HEK293 (cell line): Measurements from ENCODE around the gene USH1G.

Experiments used
- CTCF ChIA-PET: fragments of 350-600 bp; formaldehyde crosslinking; extraction: SDS; loops from one replicate; lab custom pipeline; 2021; ENCODE audit warnings: antibody characterized with exemption; lab: Yijun Ruan, JAX
- POLR2A ChIA-PET: fragments of 300-600 bp; formaldehyde crosslinking; extraction: SDS; loops from one replicate; lab custom pipeline; 2020; ENCODE audit warnings: antibody characterized with exemption, inconsistent platforms; lab: Yijun Ruan, JAX
- H3K27ac ChIP-seq: fragments of 200-500 bp; sonication (Bioruptor generic); 2 replicates; pipeline ENCODE4 v1.5.1; 2014; ENCODE audit warnings: low read depth, low read length, control low read depth, inconsistent platforms; ENCODE audit errors: extremely low read depth
- H3K36me3 ChIP-seq, 2 experiments: fragments of 200-500 bp in 1 of 2; sonication (Bioruptor generic) in 1 of 2; 1 replicate in 1 of 2; 2 replicates in 1 of 2; pipeline ENCODE4 v1.5.1; 2014 to 2017; ENCODE audit warnings: inconsistent platforms in 2 of 2, low read length in 2 of 2; ENCODE audit not compliant: control insufficient read depth in 2 of 2, insufficient read depth in 1 of 2
- H3K4me1 ChIP-seq: fragments of 200-500 bp; sonication (Bioruptor generic); 2 replicates; pipeline ENCODE4 v1.5.1; 2014; ENCODE audit warnings: mild to moderate bottlenecking, low read length, inconsistent platforms; ENCODE audit not compliant: control insufficient read depth, insufficient read depth
- H3K4me3 ChIP-seq: 2 replicates; pipeline ENCODE4 v1.5.1; 2011; ENCODE audit warnings: low read depth, mild to moderate bottlenecking, control low read depth, low read length, moderate library complexity
- H3K9me3 ChIP-seq: fragments of 200-500 bp; sonication (Bioruptor generic); 2 replicates; pipeline ENCODE4 v1.5.1; 2014; ENCODE audit warnings: low read depth, low read length, inconsistent platforms; ENCODE audit not compliant: control insufficient read depth, insufficient read depth
- EGR2 ChIP-seq: fragments of 450-650 bp; formaldehyde crosslinking; IDR thresholded peaks from 2 replicates; pipeline ENCODE4 v1.5.1; 2016; ENCODE audit warnings: low read depth, missing biosample characterization, missing genetic modification characterization
- GLIS1 ChIP-seq: fragments of 450-650 bp; formaldehyde crosslinking; IDR thresholded peaks from 2 replicates; pipeline ENCODE4 v1.5.1; 2016; ENCODE audit warnings: missing biosample characterization, missing genetic modification characterization
- GLIS2 ChIP-seq: fragments of 450-650 bp; formaldehyde crosslinking; IDR thresholded peaks from 2 replicates; pipeline ENCODE4 v1.5.1; 2016; ENCODE audit warnings: missing biosample characterization, missing genetic modification characterization
- KLF1 ChIP-seq: fragments of 450-650 bp; formaldehyde crosslinking; IDR thresholded peaks from 2 replicates; pipeline ENCODE4 v1.5.1; 2016; ENCODE audit warnings: missing biosample characterization, missing genetic modification characterization
- KLF9 ChIP-seq: fragments of 450-650 bp; formaldehyde crosslinking; IDR thresholded peaks from 2 replicates; pipeline ENCODE4 v1.5.1; 2016; ENCODE audit warnings: missing biosample characterization, missing genetic modification characterization, low read depth
- PATZ1 ChIP-seq: fragments of 450-650 bp; formaldehyde crosslinking; IDR thresholded peaks from 2 replicates; pipeline ENCODE4 v1.5.1; 2016; ENCODE audit warnings: missing biosample characterization, missing genetic modification characterization
- SCRT1 ChIP-seq: fragments of 450-650 bp; formaldehyde crosslinking; IDR thresholded peaks from 2 replicates; pipeline ENCODE4 v1.5.1; 2016; ENCODE audit warnings: missing biosample characterization, missing genetic modification characterization, borderline replicate concordance
- SCRT2 ChIP-seq: fragments of 450-650 bp; formaldehyde crosslinking; IDR thresholded peaks from 2 replicates; pipeline ENCODE4 v1.5.1; 2016; ENCODE audit warnings: missing biosample characterization, missing genetic modification characterization
- SP2 ChIP-seq: fragments of 450-650 bp; formaldehyde crosslinking; IDR thresholded peaks from 2 replicates; pipeline ENCODE4 v1.5.1; 2016; ENCODE audit warnings: missing biosample characterization, missing genetic modification characterization
- WT1 ChIP-seq: fragments of 450-650 bp; formaldehyde crosslinking; IDR thresholded peaks from 2 replicates; pipeline ENCODE4 v1.5.1; 2016; ENCODE audit warnings: missing biosample characterization, missing genetic modification characterization
- ZBTB20 ChIP-seq: fragments of 450-650 bp; formaldehyde crosslinking; IDR thresholded peaks from 2 replicates; pipeline ENCODE4 v1.5.1; 2016; ENCODE audit warnings: missing biosample characterization, missing genetic modification characterization
- ZBTB48 ChIP-seq: fragments of 450-650 bp; formaldehyde crosslinking; IDR thresholded peaks from 2 replicates; pipeline ENCODE4 v1.5.1; 2016; ENCODE audit warnings: missing biosample characterization, missing genetic modification characterization
- ZBTB8A ChIP-seq: fragments of 450-650 bp; formaldehyde crosslinking; IDR thresholded peaks from 2 replicates; pipeline ENCODE4 v1.5.1; 2016; ENCODE audit warnings: missing biosample characterization, missing genetic modification characterization
- ZFHX2 ChIP-seq: fragments of 450-650 bp; formaldehyde crosslinking; conservative IDR thresholded peaks from 2 replicates; pipeline ENCODE4 v1.5.1; 2016; ENCODE audit warnings: missing biosample characterization, missing genetic modification characterization
- ZFP69B ChIP-seq: fragments of 450-650 bp; formaldehyde crosslinking; IDR thresholded peaks from 2 replicates; pipeline ENCODE4 v1.5.1; 2016; ENCODE audit warnings: missing biosample characterization, missing genetic modification characterization
- ZNF132 ChIP-seq: fragments of 450-650 bp; formaldehyde crosslinking; IDR thresholded peaks from 2 replicates; pipeline ENCODE4 v1.5.1; 2017; ENCODE audit warnings: missing biosample characterization, missing genetic modification characterization, borderline replicate concordance
- ZNF140 ChIP-seq: fragments of 450-650 bp; formaldehyde crosslinking; IDR thresholded peaks from 2 replicates; pipeline ENCODE4 v1.5.1; 2016; ENCODE audit warnings: missing biosample characterization, missing genetic modification characterization
- ZNF175 ChIP-seq: fragments of 450-650 bp; formaldehyde crosslinking; IDR thresholded peaks from 2 replicates; pipeline ENCODE4 v1.5.1; 2016; ENCODE audit warnings: missing biosample characterization, missing genetic modification characterization
- ZNF18 ChIP-seq: fragments of 450-650 bp; formaldehyde crosslinking; IDR thresholded peaks from 2 replicates; pipeline ENCODE4 v1.5.1; 2016; ENCODE audit warnings: missing biosample characterization, missing genetic modification characterization
- ZNF335 ChIP-seq: fragments of 450-650 bp; formaldehyde crosslinking; conservative IDR thresholded peaks from 2 replicates; pipeline ENCODE4 v1.5.1; 2016; ENCODE audit warnings: missing biosample characterization, missing genetic modification characterization
- ZNF350 ChIP-seq: fragments of 450-650 bp; formaldehyde crosslinking; IDR thresholded peaks from 2 replicates; pipeline ENCODE4 v1.5.0; 2017; ENCODE audit warnings: missing biosample characterization, mild to moderate bottlenecking, missing genetic modification characterization
- ZNF366 ChIP-seq: fragments of 450-650 bp; formaldehyde crosslinking; conservative IDR thresholded peaks from 2 replicates; pipeline ENCODE4 v1.5.1; 2016; ENCODE audit warnings: missing biosample characterization, missing genetic modification characterization
- ZNF416 ChIP-seq: fragments of 450-650 bp; formaldehyde crosslinking; IDR thresholded peaks from 2 replicates; pipeline ENCODE4 v1.5.1; 2016; ENCODE audit warnings: missing biosample characterization, missing genetic modification characterization
- ZNF449 ChIP-seq: fragments of 450-650 bp; formaldehyde crosslinking; IDR thresholded peaks from 2 replicates; pipeline ENCODE4 v1.5.1; 2017; ENCODE audit warnings: missing biosample characterization, mild to moderate bottlenecking, missing genetic modification characterization, moderate library complexity
- ZNF571 ChIP-seq: fragments of 450-650 bp; formaldehyde crosslinking; IDR thresholded peaks from 2 replicates; pipeline ENCODE4 v1.5.0; 2017; ENCODE audit warnings: missing biosample characterization, missing genetic modification characterization
- ZNF629 ChIP-seq: fragments of 450-650 bp; formaldehyde crosslinking; IDR thresholded peaks from 2 replicates; pipeline ENCODE4 v1.5.1; 2017; ENCODE audit warnings: missing biosample characterization, missing genetic modification characterization
- ZNF658 ChIP-seq: fragments of 450-650 bp; formaldehyde crosslinking; IDR thresholded peaks from 2 replicates; pipeline ENCODE4; 2016; ENCODE audit warnings: missing biosample characterization, missing genetic modification characterization
- ZNF747 ChIP-seq: fragments of 450-650 bp; formaldehyde crosslinking; IDR thresholded peaks from 2 replicates; pipeline ENCODE4 v1.5.1; 2016; ENCODE audit warnings: missing biosample characterization, missing genetic modification characterization
- TF ChIP-seq, protein P1 (sequence below): fragments of 450-650 bp; formaldehyde crosslinking; IDR thresholded peaks from 2 replicates; pipeline ENCODE4 v1.5.1; 2016; ENCODE audit warnings: missing biosample characterization, missing genetic modification characterization

USH1G gene

GRCh38 chr17:74921026-74921681 is 1.9 kb downstream of the USH1G start (continued):
- TF ChIP-seq ZNF416 (tag by site-specific recombination) (no peak), PATZ1 (peak; percentile 43; the same call in 1 of the 2 replicates), ZFHX2 (tag by site-specific recombination) (peak; percentile 92), ZBTB20 (tag by site-specific recombination) (peak; percentile 67), ZNF747 (tag by site-specific recombination) (no peak), ZNF175 (tag by site-specific recombination) (no peak), EGR2 (tag by site-specific recombination) (peak; percentile 83), GLIS2 (tag by site-specific recombination) (peak; percentile 79; the same call in 1 of the 2 replicates), GLIS1 (peak; percentile 85), ZNF335 (tag by site-specific recombination) (0 out of 2 replicates have a peak, but pooled peaks have one; percentile 25), ZBTB48 (tag by site-specific recombination) (peak; percentile 31; the same call in 1 of the 2 replicates), ZNF449 (tag by site-specific recombination) (no peak), ZNF629 (tag by site-specific recombination) (no peak), ZBTB8A (tag by site-specific recombination) (peak; percentile 70), ZNF18 (tag by site-specific recombination) (peak; percentile 92), ZFP69B (tag by site-specific recombination) (peak; percentile 86), SCRT2 (tag by site-specific recombination) (0 out of 2 replicates have a peak, but pooled peaks have one; percentile 1), WT1 (tag by site-specific recombination) (peak; percentile 56; the same call in 1 of the 2 replicates), ZNF366 (no peak)
- TF ChIP-seq, protein P1, sequence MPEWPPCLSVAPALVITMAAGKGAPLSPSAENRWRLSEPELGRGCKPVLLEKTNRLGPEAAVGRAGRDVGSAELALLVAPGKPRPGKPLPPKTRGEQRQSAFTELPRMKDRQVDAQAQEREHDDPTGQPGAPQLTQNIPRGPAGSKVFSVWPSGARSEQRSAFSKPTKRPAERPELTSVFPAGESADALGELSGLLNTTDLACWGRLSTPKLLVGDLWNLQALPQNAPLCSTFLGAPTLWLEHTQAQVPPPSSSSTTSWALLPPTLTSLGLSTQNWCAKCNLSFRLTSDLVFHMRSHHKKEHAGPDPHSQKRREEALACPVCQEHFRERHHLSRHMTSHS (tag by site-specific recombination) = no peak
- TF ChIP-seq, all 188 proteins: peak for 19

DNA sequence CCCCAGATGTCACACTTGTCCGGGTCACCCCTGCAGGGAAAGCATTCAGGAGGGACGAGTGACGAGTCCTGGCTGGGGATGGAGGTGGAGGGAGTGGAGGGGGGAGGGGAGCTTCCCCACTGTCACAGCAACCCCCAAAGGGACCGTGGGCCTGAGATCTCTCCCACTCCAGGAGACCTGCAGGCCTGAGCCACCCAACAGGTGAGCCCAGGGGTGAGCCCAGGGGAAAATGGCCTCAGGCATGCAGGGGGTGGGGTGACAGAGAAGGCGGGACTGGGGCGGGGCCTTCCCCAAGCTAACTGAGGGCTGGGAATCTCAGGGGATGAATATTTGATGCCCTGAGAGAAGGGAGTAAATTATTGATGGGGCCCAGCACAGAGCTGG is 2.4 kb downstream of the USH1G start:
- no peaks in the 10 kb centered on the region for H3K4me1 ChIP-seq
- H3K27ac ChIP-seq = no peak overlapping the region
- no peak overlapping the region for H3K4me3 ChIP-seq
- ChIA-PET CTCF (interaction anchor here (0.5 to 6.3 kb wide), 6 partner anchors 10 to 266 kb away, joined by 3 to 69 read pairs (median 4); no protein-coding TSS in a partner anchor), POLR2A (interaction anchor here (1.6 kb wide), 1 partner anchor 48 kb away, joined by 3 read pairs; the partner anchor contains the start of gene FDXR)
- TF ChIP-seq ZNF658 (tag by site-specific recombination) (no peak), ZNF132 (tag by site-specific recombination) (no peak), SCRT2 (tag by site-specific recombination) (peak; percentile 91), ZNF350 (tag by site-specific recombination) (no peak), SP2 (0 out of 2 replicates have a peak, but pooled peaks have one; percentile 7), ZNF571 (no peak), ZNF140 (tag by site-specific recombination) (no peak), SCRT1 (tag by site-specific recombination) (peak; percentile 62; the same call in 1 of the 2 replicates), KLF1 (tag by site-specific recombination) (peak; percentile 45; the same call in 1 of the 2 replicates), KLF9 (0 out of 2 replicates have a peak, but pooled peaks have one; percentile 28)
- H3K9me3 ChIP-seq = no peaks in the 10 kb centered on the region
- H3K36me3 ChIP-seq = peaks cover 0 to 5% of the 10 kb centered on the region in 2 experiments; a peak in 1 of 3 replicates
